NCI-H526 (cell line): ENCODE measurements around the gene F13A1.

Source experiments
- DNase-seq, 2 experiments: peaks; one replicate each; lab custom pipeline; 2025; lab: John Stamatoyannopoulos, UW

F13A1 gene

DNA sequence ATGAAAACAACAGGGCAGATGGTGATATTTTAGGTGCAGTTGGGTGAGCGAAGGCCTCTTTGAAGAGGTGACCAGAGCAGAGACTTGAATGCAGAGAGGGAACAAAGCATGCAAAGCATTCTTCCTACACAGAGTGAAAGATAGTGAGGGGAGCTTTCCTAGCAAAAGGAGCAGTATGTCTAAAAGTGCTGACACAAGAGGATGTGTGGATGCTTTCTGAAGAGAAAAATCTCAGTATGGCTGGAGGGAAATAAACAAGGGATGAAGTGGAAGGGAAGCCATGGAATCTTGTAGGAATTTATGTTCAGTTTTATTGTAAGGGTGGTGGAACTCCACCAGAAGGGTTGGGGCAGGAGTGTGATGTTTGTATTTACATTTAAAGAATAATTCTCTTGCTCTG is 128.6 kb downstream of the F13A1 start:
- no peak for DNase-seq

- DNase-seq, result no peak
These were observed 129.0 kb downstream of the F13A1 start for GRCh38 chr6:6191476-6191875.

- DNase-seq, result no peak
These were observed 139.8 kb downstream of the F13A1 start for GRCh38 chr6:6180684-6181083.

DNA sequence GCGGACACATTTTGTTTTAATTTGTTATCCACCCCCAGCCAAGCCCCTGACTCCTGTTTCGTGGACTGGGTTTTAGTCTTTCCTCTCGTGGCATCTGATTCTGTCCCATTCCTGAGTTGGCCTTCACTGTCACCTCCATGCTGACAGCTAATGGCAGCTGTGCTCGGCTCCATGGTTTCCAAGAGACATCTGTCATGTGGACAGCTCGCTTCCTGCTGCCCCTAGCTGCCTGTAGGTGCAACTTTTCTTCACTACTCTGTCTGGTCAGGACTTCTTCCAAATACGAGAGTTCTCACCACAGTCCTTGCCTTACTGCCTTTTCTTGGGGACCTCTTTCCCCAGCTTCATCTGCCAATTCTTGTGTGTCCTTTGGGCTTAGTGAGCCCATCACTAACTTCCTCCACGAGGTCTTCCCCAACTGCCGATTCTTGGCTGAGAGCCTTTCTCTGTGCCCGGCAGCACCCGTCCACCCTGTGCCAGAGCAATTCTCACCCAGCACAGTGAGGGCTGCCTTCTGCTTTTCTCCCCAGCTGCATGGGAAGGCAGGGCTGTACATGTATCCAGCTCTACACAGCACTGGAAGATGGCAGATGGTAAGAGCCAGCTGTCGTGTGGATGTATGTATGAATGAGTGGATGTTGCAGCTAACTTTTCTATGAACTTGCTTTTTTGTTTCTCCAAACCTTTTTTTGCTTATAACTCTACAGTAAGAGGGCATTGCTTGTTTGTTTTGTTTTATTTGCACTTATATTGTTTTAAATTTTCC is 140.4 kb downstream of the F13A1 start:
- no peak for DNase-seq

- no peak for DNase-seq
These were observed 141.7 kb downstream of the F13A1 start for GRCh38 chr6:6178795-6179194.

DNA sequence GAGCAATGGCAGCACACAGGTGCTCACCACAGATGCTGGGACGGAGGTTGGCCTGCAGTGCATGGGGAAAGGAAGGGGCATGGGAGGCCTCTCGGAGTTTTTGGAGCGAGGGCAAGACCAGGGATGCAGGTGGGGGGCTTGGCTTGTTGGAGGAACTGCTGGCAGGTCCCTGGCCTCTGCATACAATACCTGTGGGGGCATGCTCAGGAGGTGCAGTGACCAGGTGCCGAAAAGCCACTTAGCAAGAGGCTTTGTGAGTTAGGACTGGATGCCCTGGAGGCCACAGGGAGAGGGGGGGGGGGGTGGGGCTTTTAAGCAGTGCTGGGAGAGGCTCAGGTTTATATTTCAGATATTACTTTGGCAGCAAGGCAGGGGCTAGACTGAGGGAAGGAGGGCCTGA is 142.7 kb downstream of the F13A1 start:
- no peak for DNase-seq

- no peak for DNase-seq
These were observed 143.8 kb downstream of the F13A1 start for GRCh38 chr6:6176586-6177228.

GRCh38 chr6:6176127-6176526 is 144.3 kb downstream of the F13A1 start:
- DNase-seq, result no peak

- DNase-seq, result no peak
These were observed 151.3 kb downstream of the F13A1 start for GRCh38 chr6:6169141-6169540.

DNA sequence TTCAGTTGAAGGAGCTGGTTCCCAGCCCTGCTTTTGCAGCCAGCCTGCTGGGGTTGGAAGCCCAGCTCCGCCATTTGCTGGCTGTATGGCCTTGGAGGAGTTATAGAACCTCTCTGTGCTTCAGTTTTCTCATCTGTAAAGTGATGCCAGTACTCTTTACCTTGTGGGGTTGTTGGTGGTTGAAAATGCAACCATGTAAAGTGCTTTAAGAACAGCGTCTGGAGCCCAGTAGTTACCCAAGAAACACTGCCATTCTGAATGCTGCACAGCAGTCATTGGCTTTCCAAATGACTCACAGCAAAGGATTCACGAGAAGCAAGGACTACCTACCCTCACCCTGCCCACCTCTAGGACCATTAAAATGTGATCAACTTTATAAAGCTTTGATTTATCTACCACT is 154.4 kb downstream of the F13A1 start:
- no peak for DNase-seq

- no peak for DNase-seq
These were observed 156.1 kb downstream of the F13A1 start for GRCh38 chr6:6164367-6164766.

GRCh38 chr6:6154335-6154734 is 166.1 kb downstream of the F13A1 start:
- DNase-seq, result no peak

GRCh38 chr6:6152060-6152459 is 168.4 kb downstream of the F13A1 start:
- DNase-seq, result no peak

DNA sequence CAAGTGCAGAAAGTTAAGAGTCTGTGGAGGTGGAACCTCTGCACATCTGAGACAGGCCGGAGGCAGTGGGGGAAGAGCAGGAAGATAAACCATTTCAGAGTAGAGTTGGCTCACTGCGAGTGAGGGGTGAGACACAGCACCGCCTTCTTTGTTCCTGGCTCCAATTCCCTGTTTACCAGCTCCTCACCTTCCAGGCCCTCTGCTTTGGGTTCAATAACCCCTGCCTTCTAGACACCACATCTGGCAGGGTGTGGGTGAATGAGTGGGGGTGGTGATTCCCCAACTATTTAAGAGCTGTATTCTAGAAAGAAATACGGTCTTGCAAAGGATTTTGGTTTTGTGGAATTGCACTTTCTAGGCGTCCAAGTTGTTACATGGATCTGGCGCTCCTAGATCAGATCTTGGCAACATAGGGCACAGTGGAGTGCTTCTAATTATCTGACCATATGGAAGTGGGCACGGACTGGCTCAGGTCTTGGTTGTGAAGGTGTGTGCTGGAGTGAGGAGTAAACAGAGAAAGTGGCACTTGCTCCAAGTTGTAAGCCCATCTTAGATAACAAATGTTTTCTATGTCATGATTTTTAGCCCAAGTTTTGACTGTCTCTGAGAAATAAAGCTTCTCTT is 172.2 kb downstream of the F13A1 start:
- DNase-seq, result no peak

- peak; percentile 3 to 49 for DNase-seq
These were observed 188.9 kb downstream of the F13A1 start for GRCh38 chr6:6131492-6132109.

DNA sequence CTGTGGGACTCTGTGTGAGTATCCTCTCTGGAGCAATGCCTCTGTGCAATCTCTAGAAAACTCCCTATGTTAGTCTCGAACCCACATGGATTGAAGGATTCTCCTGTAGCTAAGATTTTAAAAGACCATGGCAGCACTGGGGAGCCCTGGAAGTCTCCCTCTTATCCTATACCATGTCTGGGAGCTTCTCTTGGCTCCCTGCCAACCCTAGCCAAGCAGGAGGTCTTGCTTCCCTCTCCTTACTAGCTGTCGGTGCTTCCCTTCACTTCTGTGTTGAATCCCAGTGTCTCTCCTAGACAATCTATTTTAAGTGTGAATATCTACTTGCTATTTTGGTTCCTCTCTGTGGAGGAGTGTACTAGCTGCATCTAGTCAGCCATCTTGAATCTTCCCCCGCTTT is 195.0 kb downstream of the F13A1 start:
- no peak for DNase-seq

DNA sequence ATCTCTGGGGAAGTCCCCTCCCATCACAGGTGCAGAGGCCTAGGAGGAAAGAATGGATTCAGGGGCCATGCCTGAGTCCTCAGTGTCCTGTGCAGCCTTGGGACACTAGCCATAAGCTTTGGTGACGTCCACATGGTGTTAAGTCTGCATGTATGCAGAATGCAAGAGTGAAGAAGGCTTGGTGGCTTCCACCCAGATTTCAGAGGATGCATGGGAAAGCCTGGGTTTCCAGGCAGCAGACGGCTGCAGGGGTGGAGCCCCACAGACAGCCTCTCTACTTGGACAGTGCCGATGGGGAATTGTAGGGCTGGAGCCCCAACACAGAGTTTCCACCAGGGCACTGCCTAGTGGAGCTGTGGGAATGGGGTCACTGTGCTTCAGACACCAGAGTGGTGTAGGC is 196.7 kb downstream of the F13A1 start:
- DNase-seq, result no peak

- no peak for DNase-seq
These were observed 198.5 kb downstream of the F13A1 start for GRCh38 chr6:6121943-6122342.

DNA sequence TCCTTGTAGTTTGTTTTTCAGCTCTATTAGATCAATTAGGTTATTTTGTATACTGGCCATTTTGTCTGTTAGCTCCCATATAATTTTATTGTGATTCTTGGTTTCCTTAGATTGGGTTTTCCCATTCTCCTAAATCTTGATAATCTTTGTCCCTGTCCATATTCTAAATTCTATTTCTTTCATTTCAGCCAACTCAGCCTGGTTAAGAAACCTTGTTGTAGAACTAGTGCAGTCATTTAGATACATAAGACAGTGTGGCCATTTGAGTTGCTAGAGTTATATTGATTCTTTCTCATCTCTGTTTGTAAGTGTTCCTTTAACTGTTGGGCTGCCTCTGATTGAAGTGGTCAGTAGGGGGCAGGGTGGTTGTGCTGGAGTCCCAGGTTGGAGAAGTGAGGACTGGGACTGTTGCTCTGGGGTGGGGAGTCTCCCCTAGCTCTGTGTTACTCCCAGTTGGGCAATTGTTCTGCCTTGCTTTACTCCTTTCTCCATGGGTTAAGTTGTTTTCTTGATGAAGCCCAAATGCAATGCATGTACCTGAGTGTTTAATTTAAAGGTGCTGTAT is 214.9 kb downstream of the F13A1 start:
- no peak for DNase-seq
